ENCODE data around the gene LYSMD3.

The LYSMD3 gene

DNA sequence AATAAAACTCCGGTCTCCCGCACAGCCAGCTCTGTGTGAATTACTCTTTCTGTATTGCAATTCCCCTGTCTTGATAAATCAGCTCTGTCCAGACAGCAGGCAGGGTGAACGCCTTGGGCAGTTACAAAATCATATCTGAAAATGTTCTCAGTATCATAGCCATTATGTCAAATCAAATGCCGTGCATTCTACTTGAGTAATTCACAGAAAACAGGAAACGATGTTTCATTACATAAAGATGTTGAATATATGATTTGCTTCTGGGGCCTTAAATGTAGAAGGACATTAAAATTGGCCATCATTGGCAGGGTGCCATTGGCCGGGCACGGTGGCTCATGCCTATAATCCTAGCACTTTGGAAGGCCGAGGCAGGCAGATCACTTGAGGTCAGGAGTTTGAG, 46.2 kb downstream of the LYSMD3 start:
- no peak for DNase-seq

DNA sequence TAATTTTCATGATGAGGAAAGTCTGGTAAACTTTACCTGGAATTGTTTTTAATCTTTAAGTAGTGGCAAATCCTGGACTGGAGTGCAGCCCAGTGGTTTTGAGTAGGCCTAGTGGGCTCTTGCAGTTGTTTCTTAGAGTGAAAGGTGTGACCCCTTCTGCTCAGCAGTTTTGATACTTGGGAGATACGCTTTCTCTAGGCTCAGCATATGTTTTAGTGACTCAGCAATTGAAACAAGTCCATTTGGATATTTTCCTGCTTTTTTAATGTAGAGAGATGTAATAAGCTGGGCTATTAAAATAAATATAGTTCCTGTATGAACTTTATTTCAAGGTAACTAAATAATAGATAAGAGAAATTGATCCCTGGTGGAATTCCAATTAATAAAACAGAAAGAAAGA, 48.7 kb downstream of the LYSMD3 start:
- DNase-seq = no peak

DNA sequence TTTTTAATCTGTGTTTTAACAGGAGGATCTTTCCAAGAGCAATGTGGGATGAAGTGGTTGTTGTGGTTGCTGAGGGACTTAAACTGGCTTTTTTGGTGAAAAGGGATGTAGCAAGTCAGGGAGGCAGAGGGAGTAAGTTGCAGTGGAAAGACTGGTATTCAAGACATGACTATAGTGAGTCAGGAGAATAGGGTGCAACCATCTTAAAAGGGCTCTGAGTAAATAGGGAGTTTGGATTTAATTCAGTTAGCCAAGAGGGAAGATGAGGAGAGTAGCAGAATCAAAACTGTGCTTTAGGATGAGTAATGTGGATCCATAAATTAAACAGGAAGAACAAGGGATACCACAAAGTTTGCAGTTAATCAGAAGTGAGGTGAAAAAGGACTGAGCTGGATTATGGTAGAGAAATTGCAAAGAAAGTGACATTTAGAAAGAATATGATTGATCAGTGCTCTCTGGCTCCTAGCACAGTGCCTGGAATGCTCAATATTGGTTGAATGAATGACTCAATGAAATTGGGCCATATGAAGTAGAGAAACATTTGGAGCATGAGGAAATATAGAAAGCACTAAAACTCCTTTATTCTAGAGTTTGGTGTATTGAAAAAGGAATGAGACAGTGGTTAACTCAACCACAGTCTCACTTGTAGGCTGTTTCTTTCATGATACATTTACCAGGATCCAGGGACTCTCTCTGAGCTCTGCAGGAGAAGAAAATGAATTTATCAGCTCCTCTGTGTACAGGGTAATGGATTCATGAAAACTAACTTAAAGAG, 49.6 kb downstream of the LYSMD3 start:
- no peak for DNase-seq

DNA sequence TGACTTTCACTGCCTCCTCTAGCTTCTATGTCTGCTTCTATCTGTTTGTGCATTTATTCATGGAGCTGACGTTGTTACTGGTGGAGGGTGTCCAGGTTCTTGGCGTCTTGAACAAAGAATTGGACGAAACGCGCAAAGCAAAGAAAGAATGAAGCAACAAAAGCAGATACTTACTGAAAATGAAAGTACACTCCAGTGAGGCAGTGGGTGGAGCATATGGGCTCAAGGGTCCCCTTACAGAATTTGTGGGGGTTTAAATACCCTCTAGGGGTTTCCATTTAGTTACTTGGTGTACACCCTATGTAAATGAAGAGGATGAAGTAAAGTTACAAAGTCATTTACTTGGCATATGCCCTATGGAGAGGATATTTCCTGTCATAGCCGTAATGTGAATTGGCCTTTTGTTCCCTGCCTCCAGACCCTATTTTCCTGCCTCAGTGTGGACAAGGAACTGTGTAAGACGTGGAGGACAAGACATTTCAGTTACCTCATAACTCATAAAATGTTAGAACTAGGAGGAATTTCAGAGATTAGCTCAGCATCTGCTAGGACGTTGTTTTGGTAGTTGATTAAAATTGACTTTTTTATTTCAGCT, 51.7 kb downstream of the LYSMD3 start:
- no peak for DNase-seq

DNA sequence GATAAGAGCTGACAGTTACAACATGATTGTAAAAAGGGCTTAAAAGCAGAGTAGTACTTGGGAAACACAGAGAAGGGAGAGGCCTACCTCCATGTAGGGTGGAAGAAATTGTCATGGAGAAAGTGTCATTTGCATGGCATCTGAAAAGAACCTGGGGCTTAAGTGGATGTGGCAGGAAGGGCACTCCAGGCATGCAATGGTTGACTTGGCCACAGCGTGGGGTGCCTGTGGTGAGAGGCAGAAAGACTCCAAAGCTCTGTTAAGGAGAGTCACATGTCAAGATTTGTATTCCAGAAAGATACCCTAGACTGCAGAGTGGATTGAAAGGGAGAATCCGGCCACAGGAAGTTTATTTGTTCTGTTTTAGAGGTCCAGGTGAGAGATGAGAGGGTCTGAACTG, 52.3 kb downstream of the LYSMD3 start:
- DNase-seq = no peak

DNA sequence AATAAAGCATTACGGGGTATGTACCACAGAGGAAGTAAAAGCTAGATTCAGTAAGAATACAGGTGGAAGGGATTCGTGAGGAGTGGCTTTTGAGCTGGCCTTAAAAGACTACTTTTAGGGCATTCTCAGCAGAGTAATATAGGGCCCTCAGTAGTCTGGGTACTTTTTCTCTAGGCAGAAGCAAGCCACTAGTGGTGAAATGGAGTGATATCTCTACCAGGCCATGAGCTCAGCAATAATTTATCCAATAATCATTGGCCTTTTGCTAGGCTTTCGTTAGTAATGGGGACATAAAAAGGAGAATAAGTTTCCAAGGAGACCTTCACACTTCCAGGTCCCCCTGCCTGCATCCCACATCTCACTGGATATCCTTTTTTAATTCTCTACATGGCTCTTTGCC, 53.0 kb downstream of the LYSMD3 start:
- no peak for DNase-seq

DNA sequence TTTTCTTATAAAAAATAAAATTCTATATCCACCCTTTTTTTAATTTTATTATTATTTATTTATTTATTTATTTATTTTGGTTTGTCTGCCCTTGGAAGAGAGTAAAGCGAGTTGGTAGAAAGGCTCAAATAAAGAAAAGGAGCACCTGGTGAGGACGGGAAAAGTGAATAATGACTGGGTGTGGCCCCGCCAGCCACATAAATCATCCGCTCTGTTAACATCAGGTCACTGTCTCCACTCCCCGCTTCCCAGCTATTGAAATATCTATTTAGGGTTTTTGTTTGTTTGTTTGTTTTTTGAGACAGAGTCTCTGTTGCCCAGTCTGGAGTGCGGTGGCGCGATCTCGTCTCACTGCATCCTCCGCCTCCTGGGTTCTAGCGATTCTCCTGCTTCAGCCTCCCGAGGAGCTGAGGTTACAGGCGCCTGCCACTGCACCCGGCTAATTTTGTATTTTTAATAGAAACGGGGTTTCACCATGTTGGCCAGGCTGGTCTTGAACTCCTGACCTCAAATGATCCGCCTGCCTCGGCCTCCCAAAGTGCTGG, 53.9 kb downstream of the LYSMD3 start:
- DNase-seq = peak; percentile 5

DNA sequence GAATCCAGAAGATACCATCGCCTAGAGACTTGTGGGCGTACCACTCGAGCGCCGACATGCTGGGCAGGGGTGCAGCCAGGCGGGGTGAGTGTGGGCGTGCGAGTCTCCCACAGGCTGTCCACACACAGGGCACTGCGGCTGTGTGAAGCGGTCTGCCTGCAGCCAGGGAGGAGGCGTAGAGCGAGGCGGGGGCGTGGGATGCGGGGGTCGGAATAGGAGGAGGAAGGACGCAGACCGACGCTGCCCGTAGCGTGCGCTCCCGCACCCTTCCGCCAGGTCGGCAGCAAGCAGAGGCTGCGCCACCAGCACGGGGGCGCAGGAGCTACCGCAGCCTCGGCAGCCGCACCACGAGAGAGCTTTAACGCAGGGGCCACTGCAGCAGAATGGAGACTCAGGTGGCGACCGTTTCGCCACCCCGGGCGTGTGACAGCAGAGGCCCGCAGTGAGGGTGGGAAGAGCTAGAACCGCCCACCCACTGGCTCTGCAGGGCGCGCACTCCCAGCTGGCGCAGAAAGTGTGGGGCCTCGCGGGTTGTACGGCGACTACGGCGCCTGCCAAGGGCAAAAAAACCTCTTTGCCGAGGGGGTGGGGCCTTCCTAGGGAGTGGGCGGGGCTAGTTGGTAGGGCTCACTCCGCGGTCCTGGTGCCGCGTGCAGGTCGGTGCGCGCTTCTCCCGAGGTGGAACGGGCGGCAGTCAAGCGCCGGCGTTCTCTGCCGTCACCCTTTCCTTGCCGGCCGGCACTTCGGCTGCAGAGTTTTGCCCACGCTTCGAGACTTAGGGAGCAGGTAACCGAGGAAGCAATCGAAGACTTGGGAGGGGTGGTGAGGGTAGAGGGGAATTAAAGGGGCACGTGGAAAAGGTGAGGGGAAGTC, 54.9 kb downstream of the LYSMD3 start, which contains the start of the genes MBLAC2 and POLR3G:
TSS of gene MBLAC2 (minus strand) at position 537 of the 873 bp plus-strand sequence. CDS start at position 58, 479 bp downstream.
TSS of gene POLR3G (plus strand) at position 630 of the 873 bp plus-strand sequence. CDS start 10,704 bp downstream, outside the sequence.
- peak; percentile 98 for DNase-seq

DNA sequence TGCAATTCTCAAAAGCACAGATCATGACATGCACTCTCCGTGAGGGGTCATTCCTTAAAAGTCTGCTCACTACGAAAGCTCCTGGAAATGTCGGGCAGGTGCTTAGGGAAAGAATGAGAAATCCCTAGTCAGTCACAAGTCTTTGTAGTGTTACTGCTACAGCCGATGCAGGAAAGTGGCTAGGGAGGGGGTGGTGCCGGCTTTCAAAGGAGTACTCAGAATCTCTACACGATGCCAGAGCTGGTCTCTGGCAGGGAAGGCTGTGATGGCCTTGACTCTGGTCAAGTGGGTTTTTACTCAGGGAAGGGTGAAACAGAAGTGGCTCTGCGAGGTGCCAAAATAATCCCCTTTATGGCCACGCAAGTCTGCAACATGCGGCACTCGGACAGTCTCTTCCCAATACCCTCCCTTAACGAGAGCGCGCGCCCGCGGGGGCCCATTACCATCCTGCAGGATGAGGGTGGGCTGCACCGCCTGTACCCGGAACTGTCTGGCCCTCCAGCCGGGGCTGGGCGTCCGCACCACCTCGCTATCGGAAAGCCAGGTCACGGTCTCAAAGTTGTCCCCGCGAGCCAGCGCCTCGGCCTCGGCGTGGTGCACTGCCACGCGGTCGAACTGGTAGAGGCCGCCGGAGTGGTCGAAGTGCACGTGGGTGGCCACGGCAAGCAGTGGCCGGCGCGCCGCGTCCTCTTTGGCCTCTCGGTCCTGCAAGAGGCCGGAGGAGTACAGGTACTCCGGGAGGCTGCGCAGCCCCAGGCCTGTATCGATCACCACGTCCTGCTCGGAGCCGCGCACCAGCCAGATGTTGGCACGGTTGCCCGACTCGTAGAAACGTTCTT, 55.8 kb downstream of the LYSMD3 start:
- no peak for DNase-seq

DNA sequence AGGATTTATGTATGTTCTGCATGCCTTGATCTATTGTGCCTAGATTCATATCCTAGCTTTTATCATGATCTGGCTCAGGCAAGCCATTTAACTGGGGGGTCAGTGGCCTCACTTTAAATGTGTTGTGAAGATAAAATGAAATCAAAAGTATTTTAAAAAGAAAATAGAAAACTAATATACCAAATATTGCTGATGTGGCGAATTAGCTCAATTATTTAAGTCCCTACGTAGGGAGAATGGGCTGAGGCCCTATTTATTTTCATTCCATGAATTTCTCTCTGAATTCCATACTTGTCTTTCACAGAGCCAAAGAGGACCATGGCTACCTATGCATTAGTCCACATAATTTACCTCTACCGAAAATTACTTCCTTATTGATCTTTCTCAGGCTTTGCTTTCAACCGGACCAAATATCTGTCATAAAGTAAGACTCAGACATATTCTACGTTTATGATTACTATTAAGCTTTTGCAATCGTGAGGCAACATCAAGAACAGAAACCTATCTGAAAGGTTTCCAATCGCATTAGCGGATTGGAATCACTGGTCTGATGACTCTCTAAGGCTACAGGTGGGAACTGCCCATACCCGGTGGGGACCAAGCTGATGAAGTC, 56.5 kb downstream of the LYSMD3 start:
- no peak for DNase-seq

Data from right kidney (tissue), 1 donor.